PC-3 (cell line): ENCODE results near the gene KIAA1217. TPM values are rescaled to one million over a fixed set of nuclear protein-coding genes. Genes with fewer than 3 reads are reported as not detected.

ENCODE experiments used
- ATAC-seq: fragments of 200-7000 bp; cut with Tn5 transposase; 2 replicates; pipeline ENCODE4 v1.9.1; 2020; ENCODE audit warnings: mild to moderate bottlenecking, moderate library complexity
- BruUV-seq: library from RNA; stranded (reverse); fragments of 400-500 nt; replicated peaks from 2 replicates; lab custom pipeline; 2021; lab: Mats Ljungman, UMichigan
- CTCF ChIA-PET: fragments of 300-600 bp; sonication (Branson Sonifier 250); formaldehyde crosslinking; loops from one replicate; lab custom pipeline; 2022; ENCODE audit warnings: antibody characterized with exemption; lab: Charles Lee
- POLR2A ChIA-PET: fragments of 300-600 bp; sonication (Branson Sonifier 250); formaldehyde crosslinking; loops from one replicate; lab custom pipeline; 2022; ENCODE audit warnings: antibody characterized with exemption; ENCODE audit not compliant: unreplicated experiment; lab: Charles Lee
- DNase-seq: peaks from one replicate; pipeline ENCODE4 v3.0.0-alpha.2; 2015
- H2AFZ ChIP-seq: fragments of 300-600 bp; sonication (generic); 2 replicates; pipeline ENCODE4 v1.6.0; 2016; ENCODE audit warnings: antibody characterized with exemption, low read length
- H3F3A ChIP-seq: fragments of 300-600 bp; sonication (generic); one replicate; pipeline ENCODE4 v1.6.0; 2017; ENCODE audit warnings: antibody characterized with exemption, low read length, control low read depth, mild to moderate bottlenecking; ENCODE audit not compliant: unreplicated experiment
- H3K27ac ChIP-seq: fragments of 300-600 bp; sonication (generic); 2 replicates; pipeline ENCODE4 v1.5.1; 2016; ENCODE audit warnings: mild to moderate bottlenecking, low read length
- H3K27me3 ChIP-seq: fragments of 300-600 bp; sonication (generic); 2 replicates; pipeline ENCODE4 v1.6.1; 2016; ENCODE audit warnings: low read length, mixed read lengths
- H3K36me3 ChIP-seq: fragments of 300-600 bp; sonication (generic); 2 replicates; pipeline ENCODE4 v1.6.1; 2016; ENCODE audit warnings: low read depth, mixed run types, low read length, mixed read lengths
- H3K4me1 ChIP-seq: fragments of 300-600 bp; sonication (generic); 2 replicates; pipeline ENCODE4 v1.5.1; 2016; ENCODE audit warnings: low read length; ENCODE audit not compliant: insufficient read depth
- H3K4me2 ChIP-seq: fragments of 300-600 bp; sonication (generic); 2 replicates; pipeline ENCODE4 v1.6.0; 2016; ENCODE audit warnings: low read length
- H3K4me3 ChIP-seq: fragments of 300-600 bp; sonication (generic); 2 replicates; pipeline ENCODE4 v1.5.1; 2016; ENCODE audit warnings: mild to moderate bottlenecking, low read length, mixed read lengths
- H3K79me2 ChIP-seq: fragments of 300-600 bp; sonication (generic); 2 replicates; pipeline ENCODE4 v1.6.1; 2017; ENCODE audit warnings: low read length, mixed read lengths
- H3K9ac ChIP-seq: fragments of 300-600 bp; sonication (generic); 2 replicates; pipeline ENCODE4 v1.6.0; 2016; ENCODE audit warnings: mild to moderate bottlenecking, low read length
- H3K9me2 ChIP-seq: fragments of 300-600 bp; sonication (generic); replicated peaks from 2 replicates; pipeline ENCODE4 v1.6.1; 2016; ENCODE audit warnings: mixed run types, low read length, mixed read lengths
- H3K9me3 ChIP-seq: fragments of 300-600 bp; sonication (generic); 2 replicates; pipeline ENCODE4 v1.6.1; 2016; ENCODE audit warnings: low read length, mixed read lengths
- H4K20me1 ChIP-seq: fragments of 300-600 bp; sonication (generic); 2 replicates; pipeline ENCODE4 v1.6.1; 2016; ENCODE audit warnings: low read length, mixed read lengths
- CTCF ChIP-seq: fragments of 300-600 bp; sonication (generic); conservative IDR thresholded peaks from 2 replicates; pipeline ENCODE4 v1.5.1; 2017; ENCODE audit warnings: antibody characterized with exemption, low read depth, mild to moderate bottlenecking, low read length
- EZH2 ChIP-seq: fragments of 300-600 bp; sonication (generic); IDR thresholded peaks from one replicate; pipeline ENCODE4 v1.6.1; 2017; ENCODE audit warnings: antibody characterized with exemption, mild to moderate bottlenecking, low read length; ENCODE audit not compliant: unreplicated experiment
- EZH2phosphoT487 ChIP-seq: fragments of 300-600 bp; sonication (generic); IDR thresholded peaks from 2 replicates; pipeline ENCODE4 v1.6.1; 2018; ENCODE audit warnings: mild to moderate bottlenecking, antibody characterized with exemption, low read length, borderline replicate concordance
- intact Hi-C: fragments of 100-400 bp; cut with micrococcal nuclease; formaldehyde crosslinking; loops from 2 replicates; pipeline ENCODE4 v1.9.0; 2023
- total RNA-seq: library from RNA; depleted of rRNA; stranded (reverse); fragments of >200 nt; gene quantifications from 2 replicates; pipeline ENCODE4 v1.2.3, GENCODE V29; 2014

Gene KIAA1217
- total RNA-seq, 1 experiment from 2014 or later, result 16.0 TPM

- intact Hi-C loops, result no loop called here
- no peaks in the 10 kb centered on the region for H4K20me1 ChIP-seq
- POLR2A ChIA-PET, result no interaction called here
- no peak overlapping the region for H3K4me3 ChIP-seq
- no peaks in the 10 kb centered on the region for H3K79me2 ChIP-seq
- no peaks in the 10 kb centered on the region; the same call in 1 of the 2 replicates for H3K36me3 ChIP-seq
- no peak overlapping the region for H3K27ac ChIP-seq
- no peaks in the 10 kb centered on the region for H3K4me1 ChIP-seq
- TF ChIP-seq CTCF (no peak), EZH2 (no peak), EZH2phosphoT487 (no peak)
- H3K9me2 ChIP-seq, result no peaks in the 10 kb centered on the region
- H3K9me3 ChIP-seq, result no peaks in the 10 kb centered on the region
- CTCF ChIA-PET, result no interaction called here
- DNase-seq, result no peak
- no peaks in the 10 kb centered on the region for H3F3A ChIP-seq
- ATAC-seq, result no peak
- BruUV-seq, result no TSS peak
- no peak overlapping the region for H3K4me2 ChIP-seq
- no peaks in the 10 kb centered on the region for H3K27me3 ChIP-seq
- no peak overlapping the region for H2AFZ ChIP-seq
- H3K9ac ChIP-seq, result no peak overlapping the region
These were observed 15.6 kb upstream of the KIAA1217 start for GRCh38 chr10:24193330-24193729.

DNA sequence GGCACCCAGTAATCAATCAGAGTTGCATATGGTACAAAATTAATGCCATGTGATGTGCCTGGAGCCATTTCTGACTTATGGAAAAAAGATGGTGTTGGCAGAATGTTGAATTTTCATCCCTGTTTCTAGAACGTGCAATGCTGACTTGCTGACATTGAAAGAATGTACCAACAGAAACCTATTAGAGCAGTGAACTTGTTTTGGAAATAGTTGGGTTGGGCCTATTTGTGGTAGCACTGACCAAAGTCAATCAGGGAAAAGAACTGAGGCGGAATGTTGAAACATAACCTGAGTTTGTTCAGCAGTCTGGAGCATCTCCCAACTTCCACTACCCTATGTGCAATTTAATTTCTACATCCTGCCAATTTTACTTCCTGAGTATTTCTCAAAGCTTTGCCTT lies 11.7 kb upstream of the KIAA1217 start:
- DNase-seq, result no peak
- no peak overlapping the region for H3K27ac ChIP-seq
- H3K9ac ChIP-seq, result no peak overlapping the region
- H3K4me2 ChIP-seq, result no peak overlapping the region
- H3K4me3 ChIP-seq, result no peak overlapping the region
- H3K4me1 ChIP-seq, result no peaks in the 10 kb centered on the region
- H4K20me1 ChIP-seq, result no peaks in the 10 kb centered on the region
- TF ChIP-seq EZH2phosphoT487 (no peak), CTCF (no peak), EZH2 (no peak)
- CTCF ChIA-PET, result no interaction called here
- no peaks in the 10 kb centered on the region for H3K9me2 ChIP-seq
- no peak for ATAC-seq
- H3K27me3 ChIP-seq, result no peaks in the 10 kb centered on the region
- no peak overlapping the region for H2AFZ ChIP-seq
- POLR2A ChIA-PET, result no interaction called here
- no TSS peak for BruUV-seq
- no peaks in the 10 kb centered on the region; the same call in 1 of the 2 replicates for H3K36me3 ChIP-seq
- no peaks in the 10 kb centered on the region for H3K79me2 ChIP-seq
- H3F3A ChIP-seq, result no peaks in the 10 kb centered on the region
- no peaks in the 10 kb centered on the region for H3K9me3 ChIP-seq
- intact Hi-C loops, result no loop called here

DNA sequence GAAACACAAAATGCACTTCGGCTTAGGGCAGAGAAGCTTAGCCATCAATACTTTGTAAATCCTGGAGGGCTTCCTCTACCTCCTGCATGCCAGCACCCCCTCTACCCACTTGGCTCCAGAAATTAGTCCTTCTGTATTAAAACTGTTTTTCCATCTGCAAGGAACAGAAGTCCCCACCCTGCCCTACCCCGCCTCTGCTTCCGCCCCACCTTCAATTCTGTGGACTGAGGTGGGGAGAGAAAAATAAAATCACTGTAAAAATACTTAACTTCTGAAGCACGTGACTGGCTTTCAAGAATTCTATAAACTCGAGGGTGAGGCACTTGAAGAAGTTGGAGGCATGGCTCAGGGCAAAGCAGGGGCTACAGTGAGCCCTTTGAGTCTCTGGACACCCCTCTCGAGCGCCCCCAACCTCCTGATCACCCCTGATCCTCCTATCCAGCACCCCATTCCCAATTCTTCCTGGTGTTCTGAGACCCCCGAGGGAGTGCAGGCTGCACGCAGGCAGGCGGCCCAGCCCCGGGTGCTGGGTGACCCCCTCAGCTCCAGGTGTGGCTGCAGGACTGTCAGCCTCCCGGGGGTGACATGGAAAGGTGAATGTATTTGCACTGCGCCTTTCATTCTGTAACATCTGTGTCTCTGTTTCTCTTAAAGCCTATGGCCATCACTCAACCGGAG lies 7.3 kb upstream of the KIAA1217 start:
- H4K20me1 ChIP-seq, result no peaks in the 10 kb centered on the region
- H3K4me3 ChIP-seq, result no peak overlapping the region
- BruUV-seq, result no TSS peak
- no peak overlapping the region for H3K9ac ChIP-seq
- TF ChIP-seq EZH2 (no peak), EZH2phosphoT487 (no peak), CTCF (no peak)
- ChIA-PET CTCF (interaction anchor here (0.7 kb wide), 1 partner anchor 85 kb away, joined by 3 read pairs; no protein-coding TSS in a partner anchor), POLR2A (no interaction called here)
- no peaks in the 10 kb centered on the region for H3F3A ChIP-seq
- H3K4me1 ChIP-seq, result peaks cover 6% of the 10 kb centered on the region
- no peaks in the 10 kb centered on the region for H3K9me3 ChIP-seq
- DNase-seq (no peak), ATAC-seq (no peak)
- H3K79me2 ChIP-seq, result no peaks in the 10 kb centered on the region
- intact Hi-C loops, result no loop called here
- H3K9me2 ChIP-seq, result no peaks in the 10 kb centered on the region
- H3K27me3 ChIP-seq, result no peaks in the 10 kb centered on the region
- H3K4me2 ChIP-seq, result no peak overlapping the region
- H2AFZ ChIP-seq, result no peak overlapping the region
- no peaks in the 10 kb centered on the region for H3K36me3 ChIP-seq
- H3K27ac ChIP-seq, result no peak overlapping the region
